Upper lobe of right lung (tissue), 1 donor: Measurements from ENCODE around the gene SYK. TPM values are rescaled to one million over a fixed set of nuclear protein-coding genes. Genes with fewer than 3 reads are reported as not detected.

Source experiments
- ATAC-seq: fragments of 200-7000 bp; cut with Tn5 transposase; one replicate; pipeline ENCODE4 v1.9.1; 2020; ENCODE audit warnings: mild to moderate bottlenecking, moderate library complexity
- DNase-seq: peaks from one replicate; pipeline ENCODE4 v3.0.0-alpha.2; 2020
- H3K27ac ChIP-seq: fragments of 200-600 bp; one replicate; pipeline ENCODE4 v1.8.0; 2022
- H3K27me3 ChIP-seq: fragments of 200-600 bp; one replicate; pipeline ENCODE4 v1.8.0; 2022; ENCODE audit warnings: mild to moderate bottlenecking
- H3K36me3 ChIP-seq: fragments of 200-600 bp; one replicate; pipeline ENCODE4 v1.8.0; 2022
- H3K4me1 ChIP-seq: fragments of 200-600 bp; one replicate; pipeline ENCODE4 v1.8.0; 2022
- H3K4me3 ChIP-seq: fragments of 200-600 bp; one replicate; pipeline ENCODE4 v1.8.0; 2022; ENCODE audit warnings: mild to moderate bottlenecking
- H3K9me3 ChIP-seq: fragments of 200-600 bp; one replicate; pipeline ENCODE4 v1.8.0; 2022
- intact Hi-C: fragments of 100-400 bp; cut with DNase I; formaldehyde crosslinking; loops from one replicate; pipeline ENCODE4 v1.11.0; 2022
- total RNA-seq: library from RNA; stranded (reverse); fragmentation: NEBNext Ultra II Directional; extraction: Animal tissue kit (Norgen Biotek cat#: 25700); gene quantifications from one replicate; pipeline ENCODE4 v1.2.1, GENCODE V29; 2021
- TF ChIP-seq, protein P1 (sequence below): fragments of 200-600 bp; IDR thresholded peaks from one replicate; pipeline ENCODE4 v1.8.0; 2022; ENCODE audit warnings: antibody characterized with exemption
- donor health status: DM: no; HTN: yes; CAD: no; lungs with severe emphysema.

SYK gene
- total RNA-seq, 1 donor from 2014 or later = 63.8 TPM

DNA sequence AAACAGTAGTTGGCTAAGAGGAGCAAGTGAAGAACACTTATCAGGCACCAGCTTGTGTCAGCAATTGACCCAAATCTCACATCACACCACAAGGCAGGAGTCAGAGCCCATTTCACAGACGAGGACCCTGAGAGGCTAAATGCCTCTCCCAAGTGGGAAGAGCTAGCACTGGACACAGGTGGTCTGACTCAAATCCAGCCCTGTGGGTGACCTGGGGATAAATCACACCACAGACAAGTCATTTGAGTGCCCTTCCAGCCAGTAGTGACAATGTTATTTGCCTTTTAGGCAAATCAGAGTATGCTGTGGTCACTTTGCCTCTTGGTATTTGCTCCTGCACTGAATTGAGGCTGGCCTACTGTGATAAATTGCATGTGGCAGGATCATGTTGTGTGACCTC, 138.7 kb downstream of the SYK start:
- TF ChIP-seq, protein P1, sequence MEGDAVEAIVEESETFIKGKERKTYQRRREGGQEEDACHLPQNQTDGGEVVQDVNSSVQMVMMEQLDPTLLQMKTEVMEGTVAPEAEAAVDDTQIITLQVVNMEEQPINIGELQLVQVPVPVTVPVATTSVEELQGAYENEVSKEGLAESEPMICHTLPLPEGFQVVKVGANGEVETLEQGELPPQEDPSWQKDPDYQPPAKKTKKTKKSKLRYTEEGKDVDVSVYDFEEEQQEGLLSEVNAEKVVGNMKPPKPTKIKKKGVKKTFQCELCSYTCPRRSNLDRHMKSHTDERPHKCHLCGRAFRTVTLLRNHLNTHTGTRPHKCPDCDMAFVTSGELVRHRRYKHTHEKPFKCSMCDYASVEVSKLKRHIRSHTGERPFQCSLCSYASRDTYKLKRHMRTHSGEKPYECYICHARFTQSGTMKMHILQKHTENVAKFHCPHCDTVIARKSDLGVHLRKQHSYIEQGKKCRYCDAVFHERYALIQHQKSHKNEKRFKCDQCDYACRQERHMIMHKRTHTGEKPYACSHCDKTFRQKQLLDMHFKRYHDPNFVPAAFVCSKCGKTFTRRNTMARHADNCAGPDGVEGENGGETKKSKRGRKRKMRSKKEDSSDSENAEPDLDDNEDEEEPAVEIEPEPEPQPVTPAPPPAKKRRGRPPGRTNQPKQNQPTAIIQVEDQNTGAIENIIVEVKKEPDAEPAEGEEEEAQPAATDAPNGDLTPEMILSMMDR = no peak
- intact Hi-C loops = no loop called here
- Histone ChIP-seq H3K27me3 (no peaks in the 10 kb centered on the region), H3K9me3 (no peaks in the 10 kb centered on the region), H3K4me1 (no peaks in the 10 kb centered on the region), H3K36me3 (no peaks in the 10 kb centered on the region), H3K4me3 (no peak overlapping the region), H3K27ac (no peak overlapping the region)
- DNase-seq = no peak
- no peak for ATAC-seq

DNA sequence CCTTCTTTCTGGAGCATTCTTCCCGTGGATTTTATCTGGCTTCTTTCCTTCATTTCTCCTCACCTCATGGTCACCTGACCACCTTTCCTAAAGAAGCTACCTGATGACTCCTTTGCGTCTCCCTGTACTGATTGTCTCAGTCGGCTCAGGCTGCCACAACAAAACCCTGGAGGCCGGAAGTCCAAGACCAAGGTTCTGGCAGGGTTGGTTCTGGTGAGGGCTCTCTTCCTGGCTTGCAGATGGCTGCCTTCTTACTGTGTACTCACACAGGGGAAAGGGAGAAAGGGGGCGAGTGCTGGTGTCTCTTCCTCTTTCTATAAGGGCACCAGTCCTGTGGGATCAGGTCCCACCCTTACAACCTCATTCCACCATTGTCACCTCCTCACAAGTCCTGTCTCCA, 140.0 kb downstream of the SYK start:
- Histone ChIP-seq H3K4me1 (no peaks in the 10 kb centered on the region), H3K27me3 (no peaks in the 10 kb centered on the region), H3K4me3 (no peak overlapping the region), H3K9me3 (no peaks in the 10 kb centered on the region), H3K36me3 (no peaks in the 10 kb centered on the region), H3K27ac (no peak overlapping the region)
- ATAC-seq (no peak), DNase-seq (no peak)
- intact Hi-C loops = no loop called here
- TF ChIP-seq, protein P1 = no peak

DNA sequence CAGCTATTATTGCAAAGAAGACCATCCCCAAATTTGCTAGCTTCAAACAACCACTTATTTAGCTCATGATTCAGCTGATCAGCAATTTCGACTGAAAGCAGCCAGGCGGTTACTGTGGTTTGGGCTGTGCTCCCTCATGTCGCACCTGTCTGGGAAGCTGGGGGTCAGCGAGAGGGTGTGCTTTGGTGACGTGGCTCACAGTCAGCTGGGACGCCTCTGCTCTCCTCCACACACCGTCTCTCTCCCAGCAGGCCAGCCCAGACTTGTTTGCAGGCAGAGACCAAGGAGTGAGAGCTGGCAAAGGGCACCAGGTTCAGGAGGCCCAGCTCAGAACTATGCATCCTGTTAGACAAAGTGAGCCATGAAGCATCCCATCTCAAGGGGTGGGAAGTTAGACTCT, 140.9 kb downstream of the SYK start:
- DNase-seq (no peak), ATAC-seq (no peak)
- Histone ChIP-seq H3K36me3 (no peaks in the 10 kb centered on the region), H3K4me3 (no peak overlapping the region), H3K4me1 (no peaks in the 10 kb centered on the region), H3K27ac (no peak overlapping the region), H3K27me3 (no peaks in the 10 kb centered on the region), H3K9me3 (no peaks in the 10 kb centered on the region)
- TF ChIP-seq, protein P1 = no peak
- intact Hi-C loops = no loop called here

DNA sequence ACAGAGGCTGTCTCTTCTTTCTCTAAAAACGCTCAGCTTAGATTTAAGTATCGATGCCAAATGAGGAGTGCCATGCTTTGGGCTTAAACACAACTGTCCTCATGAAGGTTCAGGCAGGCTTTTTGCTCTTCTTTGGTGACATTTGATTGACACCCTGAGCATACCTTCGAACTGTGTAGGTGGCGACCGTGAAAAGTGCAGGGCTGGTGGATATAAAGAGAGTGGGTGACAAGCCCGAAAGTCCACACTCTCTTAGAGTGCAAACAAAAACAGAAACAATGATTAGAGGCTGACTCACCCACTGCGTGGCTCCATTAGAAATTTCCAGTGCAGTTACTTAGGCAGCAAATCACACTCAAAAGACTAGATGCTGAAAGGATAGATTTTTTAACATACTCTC, 141.7 kb downstream of the SYK start:
- Histone ChIP-seq H3K4me3 (no peak overlapping the region), H3K36me3 (no peaks in the 10 kb centered on the region), H3K4me1 (no peaks in the 10 kb centered on the region), H3K27ac (no peak overlapping the region), H3K27me3 (no peaks in the 10 kb centered on the region), H3K9me3 (no peaks in the 10 kb centered on the region)
- intact Hi-C loops = no loop called here
- DNase-seq (no peak), ATAC-seq (no peak)
- TF ChIP-seq, protein P1 = no peak

DNA sequence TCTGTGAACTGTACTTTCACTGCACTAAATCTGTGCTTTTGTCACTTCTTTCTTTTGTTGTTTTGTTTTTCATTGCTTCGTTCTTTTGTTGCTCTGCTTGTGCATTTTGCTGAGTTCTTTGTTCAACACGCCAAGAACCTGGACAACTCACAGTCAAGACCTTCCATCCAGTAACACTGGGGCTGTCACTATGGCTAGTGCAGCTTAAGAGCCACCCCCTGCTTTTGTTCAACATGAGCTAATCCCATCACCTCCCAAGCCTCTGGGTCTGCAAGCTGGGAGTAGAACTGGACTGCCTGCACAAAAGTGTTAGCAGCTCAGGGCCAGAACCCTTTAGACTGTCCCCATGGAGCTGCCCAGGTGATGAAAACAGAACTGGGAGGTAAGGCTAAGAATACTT, 143.7 kb downstream of the SYK start:
- no peak for DNase-seq
- no peak overlapping the region for H3K4me3 ChIP-seq
- no peak overlapping the region for H3K27ac ChIP-seq
- intact Hi-C loops = no loop called here
- H3K36me3 ChIP-seq = no peaks in the 10 kb centered on the region
- H3K27me3 ChIP-seq = peaks cover 5% of the 10 kb centered on the region
- no peaks in the 10 kb centered on the region for H3K9me3 ChIP-seq
- no peaks in the 10 kb centered on the region for H3K4me1 ChIP-seq
- no peak for ATAC-seq
- TF ChIP-seq, protein P1 = no peak

DNA sequence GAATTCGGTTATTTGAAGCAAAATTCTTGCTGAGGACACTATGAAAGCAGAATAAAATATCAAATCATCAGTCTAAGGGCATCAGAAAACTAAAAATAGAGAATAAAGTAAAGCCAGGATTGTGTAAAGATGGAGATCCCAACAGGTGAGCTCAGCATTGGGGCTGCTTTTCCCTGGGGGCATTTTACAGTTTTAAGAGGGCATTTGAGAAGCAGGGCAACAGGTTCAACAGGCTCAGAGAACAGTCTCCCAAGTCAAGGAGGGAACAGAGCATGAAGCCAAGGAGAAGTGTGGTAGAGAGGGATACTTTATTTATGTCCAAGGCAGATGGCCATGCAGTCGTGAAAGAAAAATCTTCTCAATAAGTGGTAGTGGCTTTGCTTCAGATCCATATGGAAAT, 145.4 kb downstream of the SYK start:
- no peaks in the 10 kb centered on the region for H3K9me3 ChIP-seq

More for the DNA sequence above, 145.4 kb downstream of the SYK start:
- Histone ChIP-seq H3K27ac (no peak overlapping the region), H3K4me1 (no peaks in the 10 kb centered on the region), H3K27me3 (peaks cover 12% of the 10 kb centered on the region), H3K36me3 (no peaks in the 10 kb centered on the region), H3K4me3 (no peak overlapping the region)
- intact Hi-C loops = no loop called here
- DNase-seq = no peak
- TF ChIP-seq, protein P1 = no peak
- ATAC-seq = no peak
